GM18951 (cell line): ENCODE data around the gene TEC.

Experiments
- POLR2A ChIP-seq: IDR thresholded peaks from 4 replicates; pipeline ENCODE4 v1.6.1; 2011; ENCODE audit warnings: mild to moderate bottlenecking; ENCODE audit not compliant: insufficient read length, insufficient read depth; ENCODE audit errors: extremely low read depth
- in situ Hi-C: fragments of 300-500 bp; cut with MboI; formaldehyde crosslinking; loops from one replicate; pipeline ENCODE4 v1.12.0; 2022; ENCODE audit warnings: low sequenced_read_pairs, mixed read lengths, inconsistent platforms; ENCODE audit not compliant: unreplicated experiment

Gene TEC

GRCh38 chr4:48138511-48138910 is 131.1 kb downstream of the TEC start:
- in situ Hi-C loops, result loop anchor here (10.0 kb wide), 1 partner anchor 416 kb away; no protein-coding TSS in a partner anchor
- TF ChIP-seq POLR2A, result no peak

GRCh38 chr4:48137846-48138245 is 131.8 kb downstream of the TEC start:
- in situ Hi-C loops, result loop anchor here (10.0 kb wide), 1 partner anchor 417 kb away; no protein-coding TSS in a partner anchor
- TF ChIP-seq POLR2A, result no peak

GRCh38 chr4:48134081-48134480 is 135.6 kb downstream of the TEC start, which contains the start of gene TXK:
TXK (minus strand) TSS chr4:48134250; CDS start chr4:48134170, 80 bp downstream.
- in situ Hi-C loops, result loop anchor here (10.0 kb wide), 1 partner anchor 421 kb away; no protein-coding TSS in a partner anchor
- no peak for TF ChIP-seq POLR2A

- in situ Hi-C loops, result loop anchor here (10.0 kb wide), 1 partner anchor 421 kb away; no protein-coding TSS in a partner anchor
Observed at GRCh38 chr4:48133669-48134068, 136.0 kb downstream of the TEC start.

GRCh38 chr4:48131736-48132135 is 137.9 kb downstream of the TEC start:
- in situ Hi-C loops, result loop anchor here (10.0 kb wide), 1 partner anchor 423 kb away; no protein-coding TSS in a partner anchor
- TF ChIP-seq POLR2A, result no peak

More at GRCh38 chr4:48133669-48134068, 136.0 kb downstream of the TEC start:
- TF ChIP-seq POLR2A, result no peak

- in situ Hi-C loops, result loop anchor here (10.0 kb wide), 1 partner anchor 425 kb away; no protein-coding TSS in a partner anchor
- no peak for TF ChIP-seq POLR2A
Observed at GRCh38 chr4:48130100-48130499, 139.5 kb downstream of the TEC start.

GRCh38 chr4:48129307-48130014 is 140.2 kb downstream of the TEC start:
- TF ChIP-seq POLR2A, result no peak
- in situ Hi-C loops, result loop anchor here (10.0 kb wide), 1 partner anchor 425 kb away; no protein-coding TSS in a partner anchor

GRCh38 chr4:48127682-48128404 is 141.8 kb downstream of the TEC start:
- in situ Hi-C loops, result no loop called here
- no peak for TF ChIP-seq POLR2A

GRCh38 chr4:48127231-48127630 is 142.4 kb downstream of the TEC start:
- no peak for TF ChIP-seq POLR2A
- in situ Hi-C loops, result no loop called here

GRCh38 chr4:48126621-48127020 is 143.0 kb downstream of the TEC start:
- TF ChIP-seq POLR2A, result no peak
- in situ Hi-C loops, result no loop called here

- in situ Hi-C loops, result no loop called here
- no peak for TF ChIP-seq POLR2A
Observed at GRCh38 chr4:48124870-48125269, 144.8 kb downstream of the TEC start.

GRCh38 chr4:48122756-48123155 is 146.9 kb downstream of the TEC start:
- in situ Hi-C loops, result no loop called here
- no peak for TF ChIP-seq POLR2A

GRCh38 chr4:48121180-48121579 is 148.5 kb downstream of the TEC start:
- in situ Hi-C loops, result no loop called here
- no peak for TF ChIP-seq POLR2A
